Esophagus (tissue), 2 donors: ENCODE data around the gene FGF2. TPM values are rescaled to one million over a fixed set of nuclear protein-coding genes. Genes with fewer than 3 reads are reported as not detected.
"Not testable (repeated sequence)": the region's sequence is repeated elsewhere in the genome, so short reads cannot be mapped to it uniquely, and the experiment has no call there.

Experiments used
- H3K27ac ChIP-seq, 2 donors: one replicate each; pipeline ENCODE4 v1.5.1; 2013; ENCODE audit warnings: low read depth in 2 of 2, mild to moderate bottlenecking in 2 of 2, inconsistent platforms in 1 of 2, low read length in 1 of 2, moderate library complexity in 1 of 2
- H3K27me3 ChIP-seq, 2 donors: one replicate each; pipeline ENCODE4 v1.6.1; 2013; ENCODE audit warnings: low read length in 2 of 2, control low read depth in 1 of 2, mild to moderate bottlenecking in 1 of 2; ENCODE audit not compliant: insufficient read depth in 2 of 2, control insufficient read depth in 1 of 2
- H3K36me3 ChIP-seq, 2 donors: one replicate each; pipeline ENCODE4 v1.6.1; 2013; ENCODE audit warnings: low read length in 1 of 2; ENCODE audit not compliant: control insufficient read depth in 2 of 2, insufficient read depth in 2 of 2
- H3K4me1 ChIP-seq, 2 donors: one replicate each; pipeline ENCODE4 v1.6.1; 2013; ENCODE audit warnings: low read length in 1 of 2; ENCODE audit not compliant: control insufficient read depth in 2 of 2, insufficient read depth in 2 of 2
- H3K4me3 ChIP-seq, 2 donors: one replicate each; pipeline ENCODE4 v1.5.1; 2013; ENCODE audit warnings: low read length in 2 of 2, mild to moderate bottlenecking in 2 of 2, low read depth in 1 of 2, moderate library complexity in 1 of 2
- H3K9me3 ChIP-seq, 2 donors: one replicate each; pipeline ENCODE4 v1.6.1; 2013; ENCODE audit warnings: mild to moderate bottlenecking in 2 of 2, low read depth in 1 of 2, low read length in 1 of 2, moderate library complexity in 1 of 2; ENCODE audit not compliant: control insufficient read depth in 2 of 2, insufficient read depth in 1 of 2
- WGBS, 2 donors: extraction: QIAGEN DNeasy Blood & Tissue Kit; methylation state at CpG; one replicate each; pipeline ENCODE4 v1.1.7; 2013; 5-methylcytosine and 5-hydroxymethylcytosine counted together
- polyA plus RNA-seq, 2 donors: library from polyadenylated mRNA; stranded (reverse); fragments of 200-250 nt; gene quantifications; one replicate each; pipeline ENCODE4 v1.2.3, GENCODE V29; 2013
- donor health status: healthy with polysubstance abuse.
- donor health status: Bipolar disorder and iron deficiency.

FGF2 gene
- polyA plus RNA-seq, 2 donors, result 0.61 to 0.99 TPM

GRCh38 chr4:122928930-122929329 is 102.3 kb downstream of the FGF2 start:
- Histone ChIP-seq H3K4me3 (no peak overlapping the region), H3K4me1 (no peaks in the 10 kb centered on the region)
- 55 to 74% methylated on average over 1 of the region's 1 CpG for WGBS, 2 donors

GRCh38 chr4:122930862-122931261 is 104.2 kb downstream of the FGF2 start:
- Histone ChIP-seq H3K36me3 (peaks cover 0 to 3% of the 10 kb centered on the region in 2 donors), H3K9me3 (no peaks in the 10 kb centered on the region), H3K4me3 (no peak overlapping the region), H3K4me1 (no peaks in the 10 kb centered on the region), H3K27ac (no peak overlapping the region), H3K27me3 (no peaks in the 10 kb centered on the region)

More at GRCh38 chr4:122928930-122929329, 102.3 kb downstream of the FGF2 start:
- H3K9me3 ChIP-seq, result no peaks in the 10 kb centered on the region
- no peaks in the 10 kb centered on the region for H3K36me3 ChIP-seq
- H3K27me3 ChIP-seq, result no peaks in the 10 kb centered on the region
- no peak overlapping the region for H3K27ac ChIP-seq

GRCh38 chr4:122932763-122933162 is 106.1 kb downstream of the FGF2 start:
- peaks cover 0 to 7% of the 10 kb centered on the region in 2 donors for H3K36me3 ChIP-seq

GRCh38 chr4:122945136-122945535 is 118.5 kb downstream of the FGF2 start:
- H3K36me3 ChIP-seq, result peaks cover 8 to 16% of the 10 kb centered on the region in 2 donors
- 91 to 92% methylated on average over 13 to 17 of the region's 17 CpGs for WGBS, 2 donors
- H3K9me3 ChIP-seq, H3K27ac ChIP-seq, H3K4me1 ChIP-seq, H3K27me3 ChIP-seq, H3K4me3 ChIP-seq: not testable (repeated sequence)

More at GRCh38 chr4:122932763-122933162, 106.1 kb downstream of the FGF2 start:
- Histone ChIP-seq H3K27ac (no peak overlapping the region), H3K27me3 (no peaks in the 10 kb centered on the region), H3K4me3 (no peak overlapping the region), H3K9me3 (no peaks in the 10 kb centered on the region), H3K4me1 (no peaks in the 10 kb centered on the region)

GRCh38 chr4:122946142-122946541 is 119.5 kb downstream of the FGF2 start:
- H3K36me3 ChIP-seq, result peaks cover 8 to 16% of the 10 kb centered on the region in 2 donors
- H3K4me1 ChIP-seq, result no peaks in the 10 kb centered on the region
- H3K27me3 ChIP-seq, result no peaks in the 10 kb centered on the region
- H3K4me3 ChIP-seq, result no peak overlapping the region
- H3K9me3 ChIP-seq, result peaks cover 0 to 2% of the 10 kb centered on the region in 2 donors
- H3K27ac ChIP-seq, result no peak overlapping the region
- WGBS, 2 donors, result 97 to 100% methylated on average over 1 of the region's 1 CpG

Other genes with a start within 250 kb of the FGF2 start
- gene IL21, start 205.8 kb upstream of the FGF2 start, polyA plus RNA-seq, result not detected
- gene BBS12, start 94.1 kb upstream of the FGF2 start, polyA plus RNA-seq, result under 1 TPM; 0.45 to 0.76 TPM
- gene NUDT6, start 95.8 kb downstream of the FGF2 start, polyA plus RNA-seq, result 1 to 10 TPM; 2.9 to 5.7 TPM